ENCODE results near the gene FBXW5. TPM values are rescaled to one million over a fixed set of nuclear protein-coding genes. Genes with fewer than 3 reads are reported as not detected.

FBXW5 gene
- total RNA-seq, 1 donor from 2014 or later: 81.5 TPM

- Mint-ChIP-seq H3K4me1 (peaks cover 5% of the 10 kb centered on the region), H3K36me3 (ENCODE audit: low read depth) (no peaks in the 10 kb centered on the region), H3K4me3 (no peak overlapping the region), H3K27ac (no peak overlapping the region), H3K27me3 (peaks cover 2% of the 10 kb centered on the region), H3K9me3 (no peaks in the 10 kb centered on the region)
- ChIA-PET CTCF (no interaction called here), POLR2A (no interaction called here)
- no peak for TF ChIP-seq CTCF (IDR thresholded peaks at IDR 0.05)
- DNase-seq (no peak), ATAC-seq (ENCODE audit: low read depth) (no peak)
- intact Hi-C loops (cut with micrococcal nuclease): no loop called here
These were observed 9.9 kb upstream of the FBXW5 start for GRCh38 chr9:136954270-136955083.

DNA sequence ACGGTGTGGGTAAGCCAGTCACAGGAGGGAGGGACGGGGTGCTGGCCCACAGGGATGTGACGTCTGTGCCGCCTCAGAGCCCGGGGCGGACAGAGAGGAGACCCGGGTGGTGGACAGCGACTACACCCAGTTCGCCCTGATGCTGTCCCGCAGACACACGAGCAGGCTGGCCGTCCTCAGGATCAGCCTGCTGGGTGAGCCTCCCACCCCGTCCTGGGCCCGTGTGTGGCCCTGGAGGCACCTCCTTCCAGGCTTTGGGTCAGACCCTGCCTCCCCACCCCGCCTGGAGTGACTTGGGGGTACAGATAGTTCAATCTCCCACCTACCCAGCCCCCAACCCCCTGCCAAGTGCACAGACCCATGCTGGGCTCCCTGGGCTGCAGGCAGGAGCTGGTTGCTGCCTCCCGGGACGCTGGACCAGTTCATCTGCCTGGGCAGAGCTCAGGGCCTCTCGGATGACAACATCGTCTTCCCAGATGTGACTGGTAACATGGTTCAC is 9.3 kb upstream of the FBXW5 start:
- POLR2A ChIA-PET: no interaction called here
- intact Hi-C loops (cut with micrococcal nuclease): no loop called here
- Mint-ChIP-seq H3K4me1 (peaks cover 5% of the 10 kb centered on the region), H3K36me3 (ENCODE audit: low read depth) (no peaks in the 10 kb centered on the region), H3K27ac (no peak overlapping the region), H3K9me3 (no peaks in the 10 kb centered on the region), H3K27me3 (peaks cover 2% of the 10 kb centered on the region), H3K4me3 (no peak overlapping the region)
- CTCF ChIA-PET: no interaction called here
- DNase-seq: no peak
- no peak for TF ChIP-seq CTCF (IDR thresholded peaks at IDR 0.05)
- no peak for ATAC-seq (ENCODE audit: low read depth)

DNA sequence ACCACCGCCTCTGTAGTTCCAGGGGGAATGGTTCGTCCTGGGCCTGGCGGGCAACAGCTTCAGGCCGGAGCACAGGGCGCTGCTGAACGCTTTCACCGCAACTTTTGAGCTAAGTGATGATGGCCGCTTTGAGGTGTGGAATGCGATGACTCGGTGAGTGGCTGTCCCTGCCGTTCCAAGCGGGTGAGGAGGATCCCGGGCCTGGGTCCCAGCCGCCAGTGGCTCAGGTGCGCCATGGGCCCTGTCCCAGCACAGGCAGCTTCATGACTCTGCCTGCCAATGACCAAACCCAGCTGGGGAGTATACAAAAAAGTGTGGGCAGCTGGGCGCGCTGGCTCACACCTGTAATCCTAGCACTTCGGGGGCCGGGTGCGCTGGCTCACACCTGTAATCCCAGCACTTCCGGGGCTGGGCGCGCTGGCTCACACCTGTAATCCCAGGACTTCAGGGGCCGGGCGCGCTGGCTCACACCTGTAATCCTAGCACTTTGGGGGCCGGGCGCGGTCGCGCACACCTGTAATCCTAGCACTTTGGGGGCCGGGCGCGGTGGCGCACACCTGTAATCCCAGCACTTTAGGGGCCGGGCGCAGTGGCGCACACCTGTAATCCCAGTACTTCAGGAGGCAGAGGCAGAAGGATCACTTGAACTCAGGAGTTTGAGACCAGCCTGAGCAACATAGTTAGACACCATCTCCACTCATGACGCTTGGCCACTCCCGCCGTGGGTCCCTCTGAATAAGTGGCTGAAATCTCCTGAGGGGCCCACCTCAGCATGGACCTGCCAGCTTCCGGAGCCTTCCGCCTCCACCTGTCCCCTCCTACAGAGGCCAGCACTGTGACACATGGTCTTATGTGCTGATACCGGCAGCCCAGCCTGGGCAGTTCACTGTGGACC is 8.6 kb upstream of the FBXW5 start:
- intact Hi-C loops (cut with micrococcal nuclease): no loop called here
- DNase-seq: no peak
- TF ChIP-seq CTCF (IDR thresholded peaks at IDR 0.05): no peak
- Mint-ChIP-seq H3K9me3 (no peaks in the 10 kb centered on the region), H3K27me3 (peaks cover under 1% of the 10 kb centered on the region), H3K4me3 (no peak overlapping the region), H3K4me1 (peaks cover 5% of the 10 kb centered on the region), H3K27ac (no peak overlapping the region), H3K36me3 (ENCODE audit: low read depth) (no peaks in the 10 kb centered on the region)
- ChIA-PET CTCF (no interaction called here), POLR2A (no interaction called here)
- no peak for ATAC-seq (ENCODE audit: low read depth)

GRCh38 chr9:136952321-136952850 is 7.8 kb upstream of the FBXW5 start:
- Mint-ChIP-seq H3K27me3 (no peaks in the 10 kb centered on the region), H3K36me3 (ENCODE audit: low read depth) (no peaks in the 10 kb centered on the region), H3K9me3 (no peaks in the 10 kb centered on the region), H3K4me1 (peaks cover 5% of the 10 kb centered on the region), H3K27ac (no peak overlapping the region), H3K4me3 (no peak overlapping the region)
- no peak for DNase-seq
- TF ChIP-seq CTCF (IDR thresholded peaks at IDR 0.05): no peak
- ChIA-PET POLR2A (no interaction called here), CTCF (no interaction called here)
- intact Hi-C loops (cut with micrococcal nuclease): no loop called here
- no peak for ATAC-seq (ENCODE audit: low read depth)
